Natural killer cell treated with Interleukin-12 subunit alpha and Interleukin-12 subunit beta and Interleukin-15 and Interleukin-18, amount 100 ng/mL, for 72 hours (primary cell): ENCODE data around the gene TNP1. TPM values are rescaled to one million over a fixed set of nuclear protein-coding genes. Genes with fewer than 3 reads are reported as not detected.

Experiments used
- total RNA-seq, 2 donors: library from RNA; stranded (reverse); gene quantifications; one replicate each; pipeline ENCODE4 v1.2.3, GENCODE V29; 2022

The TNP1 gene
- total RNA-seq, 2 donors from 2014 or later: not detected

Other genes with a start within 250 kb of the TNP1 start
- under 1 TPM in 1 of 2 donors, not detected in 1; 0.81 TPM for gene IGFBP2, start 226.6 kb downstream of the TNP1 start, total RNA-seq
- under 1 TPM in 1 of 2 donors, not detected in 1; 0.08 TPM for gene IGFBP5, start 164.5 kb downstream of the TNP1 start, total RNA-seq